ENCODE results near the gene NFATC4.

NFATC4 gene

GRCh38 chr14:24415421-24416253 lies 47.7 kb downstream of the NFATC4 start:
- H3K4me3 ChIP-seq (ENCODE audit: low read length): no peak overlapping the region
- TF ChIP-seq, protein P1, sequence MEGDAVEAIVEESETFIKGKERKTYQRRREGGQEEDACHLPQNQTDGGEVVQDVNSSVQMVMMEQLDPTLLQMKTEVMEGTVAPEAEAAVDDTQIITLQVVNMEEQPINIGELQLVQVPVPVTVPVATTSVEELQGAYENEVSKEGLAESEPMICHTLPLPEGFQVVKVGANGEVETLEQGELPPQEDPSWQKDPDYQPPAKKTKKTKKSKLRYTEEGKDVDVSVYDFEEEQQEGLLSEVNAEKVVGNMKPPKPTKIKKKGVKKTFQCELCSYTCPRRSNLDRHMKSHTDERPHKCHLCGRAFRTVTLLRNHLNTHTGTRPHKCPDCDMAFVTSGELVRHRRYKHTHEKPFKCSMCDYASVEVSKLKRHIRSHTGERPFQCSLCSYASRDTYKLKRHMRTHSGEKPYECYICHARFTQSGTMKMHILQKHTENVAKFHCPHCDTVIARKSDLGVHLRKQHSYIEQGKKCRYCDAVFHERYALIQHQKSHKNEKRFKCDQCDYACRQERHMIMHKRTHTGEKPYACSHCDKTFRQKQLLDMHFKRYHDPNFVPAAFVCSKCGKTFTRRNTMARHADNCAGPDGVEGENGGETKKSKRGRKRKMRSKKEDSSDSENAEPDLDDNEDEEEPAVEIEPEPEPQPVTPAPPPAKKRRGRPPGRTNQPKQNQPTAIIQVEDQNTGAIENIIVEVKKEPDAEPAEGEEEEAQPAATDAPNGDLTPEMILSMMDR (IDR thresholded peaks at IDR 0.05; ENCODE audit: insufficient read depth, low read depth, low read length, missing control alignments): no peak
- DNase-seq (ENCODE audit: low read depth): no peak

GRCh38 chr14:24416254-24416931 lies 48.4 kb downstream of the NFATC4 start:
- DNase-seq (ENCODE audit: low read depth): no peak
- TF ChIP-seq, protein P1 (IDR thresholded peaks at IDR 0.05; ENCODE audit: insufficient read depth, low read depth, low read length, missing control alignments): no peak
- H3K4me3 ChIP-seq (ENCODE audit: low read length): no peak overlapping the region

DNA sequence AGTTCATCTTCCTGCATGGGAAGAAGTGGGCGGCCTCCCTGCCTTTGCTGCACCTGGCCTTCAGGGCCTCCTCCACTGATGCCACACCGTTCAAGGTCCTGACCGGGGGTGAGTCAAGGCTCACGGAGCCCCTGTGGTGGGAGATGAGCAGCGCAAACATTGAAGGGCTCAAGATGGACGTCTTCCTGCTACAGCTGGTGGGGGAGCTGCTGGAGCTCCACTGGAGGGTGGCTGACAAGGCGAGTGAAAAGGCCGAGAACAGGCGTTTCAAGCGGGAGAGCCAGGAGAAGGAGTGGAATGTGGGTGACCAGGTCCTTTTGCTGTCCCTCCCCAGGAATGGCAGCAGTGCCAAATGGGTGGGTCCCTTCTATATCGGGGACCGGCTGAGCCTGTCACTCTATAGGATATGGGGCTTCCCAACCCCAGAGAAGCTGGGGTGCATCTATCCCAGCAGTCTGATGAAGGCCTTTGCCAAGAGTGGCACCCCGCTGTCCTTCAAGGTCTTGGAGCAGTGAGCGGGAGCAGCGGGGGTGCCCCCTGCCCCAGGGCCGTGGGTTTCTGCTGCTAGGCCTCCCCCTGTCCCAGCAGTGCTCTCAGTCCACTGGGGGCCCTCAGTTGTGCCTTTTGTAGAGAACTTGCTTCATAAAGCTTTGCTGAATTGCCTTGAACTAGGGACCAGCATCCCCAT lies 49.1 kb downstream of the NFATC4 start:
- no peak overlapping the region for H3K4me3 ChIP-seq (ENCODE audit: low read length)
- TF ChIP-seq, protein P1 (IDR thresholded peaks at IDR 0.05; ENCODE audit: insufficient read depth, low read depth, low read length, missing control alignments): no peak
- no peak for DNase-seq (ENCODE audit: low read depth)

- H3K4me3 ChIP-seq (ENCODE audit: low read length): no peak overlapping the region
- TF ChIP-seq, protein P1 (IDR thresholded peaks at IDR 0.05; ENCODE audit: insufficient read depth, low read depth, low read length, missing control alignments): no peak
Observed at GRCh38 chr14:24417832-24418491, 50.0 kb downstream of the NFATC4 start.

DNA sequence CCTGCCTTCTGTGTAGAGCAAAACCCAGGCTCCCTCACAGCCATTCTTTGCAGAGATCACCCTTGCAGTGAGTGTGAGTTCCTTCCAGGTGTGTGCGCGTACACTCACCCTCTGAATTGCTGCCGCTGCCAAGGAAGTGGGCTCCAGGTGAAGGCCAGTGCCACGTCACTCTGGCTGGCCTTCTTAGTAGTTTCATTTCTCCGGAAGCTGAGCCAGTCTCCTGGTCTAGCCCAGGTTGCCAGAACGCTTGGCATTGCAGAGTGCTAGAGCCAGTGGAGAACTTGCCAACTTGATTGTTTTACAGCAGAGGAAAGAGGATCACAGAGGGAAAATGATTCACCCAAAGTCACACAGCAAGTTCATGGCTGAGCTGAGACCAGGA lies 50.5 kb downstream of the NFATC4 start:
- peak; percentile 86 for DNase-seq (ENCODE audit: low read depth)
- TF ChIP-seq, protein P1 (IDR thresholded peaks at IDR 0.05; ENCODE audit: insufficient read depth, low read depth, low read length, missing control alignments): no peak
- H3K4me3 ChIP-seq (ENCODE audit: low read length): no peak overlapping the region

More at GRCh38 chr14:24417832-24418491, 50.0 kb downstream of the NFATC4 start:
- DNase-seq (ENCODE audit: low read depth): no peak

DNA sequence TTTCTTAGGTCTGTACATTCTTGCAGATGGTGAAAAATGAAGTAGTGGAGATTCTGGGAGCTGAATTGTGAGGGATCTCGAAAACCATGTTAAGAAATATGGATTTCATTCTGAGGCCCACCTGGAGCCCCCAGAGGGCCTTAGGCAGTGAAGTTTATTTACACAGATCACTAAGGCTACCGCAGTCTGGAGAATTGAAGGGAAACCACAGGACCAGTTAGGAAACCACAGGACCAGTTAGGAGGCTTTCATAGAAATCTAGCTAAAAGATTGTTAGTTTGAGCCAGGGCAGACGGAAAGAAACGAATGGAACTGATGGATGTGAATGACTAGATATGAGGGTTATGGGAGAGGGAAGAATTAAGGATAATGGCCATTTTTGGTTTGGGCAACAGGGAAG lies 54.3 kb downstream of the NFATC4 start:
- TF ChIP-seq, protein P1 (IDR thresholded peaks at IDR 0.05; ENCODE audit: insufficient read depth, low read depth, low read length, missing control alignments): no peak
- DNase-seq (ENCODE audit: low read depth): no peak
- H3K4me3 ChIP-seq (ENCODE audit: low read length): no peak overlapping the region
